HG03354 (cell line): ENCODE data around the gene GIT1.
A peak's percentile ranks its signal among the peaks of the same experiment; 100 is the strongest.

Source experiments
- ATAC-seq: cut with Tn5 transposase; IDR thresholded peaks from one replicate; pipeline ENCODE4 v1.9.1; 2021; ENCODE audit warnings: mild to moderate bottlenecking; ENCODE audit not compliant: unreplicated experiment, poor library complexity, severe bottlenecking

The GIT1 gene

GRCh38 chr17:29617125-29617480 lies 27.7 kb upstream of the GIT1 start:
- ATAC-seq, result peak; percentile 56

- ATAC-seq, result no peak
Observed at GRCh38 chr17:29616300-29617048, 27.0 kb upstream of the GIT1 start.

GRCh38 chr17:29615492-29616299 lies 26.2 kb upstream of the GIT1 start:
- peak; percentile 44 for ATAC-seq

- ATAC-seq, result no peak
Observed at GRCh38 chr17:29615048-29615385, 25.6 kb upstream of the GIT1 start.

GRCh38 chr17:29614349-29615047 lies 25.1 kb upstream of the GIT1 start:
- ATAC-seq, result no peak

GRCh38 chr17:29613856-29614255 lies 24.4 kb upstream of the GIT1 start:
- no peak for ATAC-seq

- ATAC-seq, result peak; percentile 50
Observed at GRCh38 chr17:29613352-29613837, 23.9 kb upstream of the GIT1 start.

- no peak for ATAC-seq
Observed at GRCh38 chr17:29612404-29613280, 23.2 kb upstream of the GIT1 start.

- ATAC-seq, result no peak
Observed at GRCh38 chr17:29612094-29612403, 22.6 kb upstream of the GIT1 start.

GRCh38 chr17:29611351-29612093 lies 22.1 kb upstream of the GIT1 start:
- no peak for ATAC-seq

- ATAC-seq, result no peak
Observed at GRCh38 chr17:29610395-29610794, 20.9 kb upstream of the GIT1 start.

- no peak for ATAC-seq
Observed at GRCh38 chr17:29608986-29609385, 19.5 kb upstream of the GIT1 start.

GRCh38 chr17:29607557-29608195 lies 18.2 kb upstream of the GIT1 start:
- ATAC-seq, result no peak

GRCh38 chr17:29603109-29603674 lies 13.7 kb upstream of the GIT1 start:
- ATAC-seq, result no peak

- no peak for ATAC-seq
Observed at GRCh38 chr17:29597361-29598172, 8.1 kb upstream of the GIT1 start.

GRCh38 chr17:29596811-29597210 lies 7.4 kb upstream of the GIT1 start:
- no peak for ATAC-seq

GRCh38 chr17:29595943-29596774 lies 6.7 kb upstream of the GIT1 start:
- no peak for ATAC-seq
